AG10803 (cell line): Measurements from ENCODE around the gene TSPAN2.

Experiments used
- DNase-seq: peaks from one replicate; pipeline ENCODE4 v3.0.0; 2010; ENCODE audit warnings: low read depth
- H3K4me3 ChIP-seq: 2 replicates; pipeline ENCODE4 v1.5.1; 2011; ENCODE audit warnings: mild to moderate bottlenecking, low read length, control low read depth
- CTCF ChIP-seq: conservative IDR thresholded peaks from 2 replicates; pipeline ENCODE4 v1.5.1; 2011; ENCODE audit warnings: mild to moderate bottlenecking, low read length, control low read depth, inconsistent platforms

Gene TSPAN2

GRCh38 chr1:115105831-115106230 lies 16.5 kb upstream of the TSPAN2 start:
- no peak for DNase-seq
- no peak for TF ChIP-seq CTCF
- no peak overlapping the region for H3K4me3 ChIP-seq

GRCh38 chr1:115099693-115100050 lies 10.4 kb upstream of the TSPAN2 start:
- peak; percentile 52 for DNase-seq
- no peak for TF ChIP-seq CTCF
- H3K4me3 ChIP-seq = no peak overlapping the region

GRCh38 chr1:115098979-115099692 lies 9.8 kb upstream of the TSPAN2 start:
- peak; percentile 69 for DNase-seq
- TF ChIP-seq CTCF = no peak
- no peak overlapping the region for H3K4me3 ChIP-seq

GRCh38 chr1:115092175-115092574 lies 2.9 kb upstream of the TSPAN2 start:
- DNase-seq = no peak

GRCh38 chr1:115091572-115091971 lies 2.3 kb upstream of the TSPAN2 start:
- no peak for TF ChIP-seq CTCF
- DNase-seq = no peak

More at GRCh38 chr1:115092175-115092574, 2.9 kb upstream of the TSPAN2 start:
- H3K4me3 ChIP-seq = no peak overlapping the region
- TF ChIP-seq CTCF = no peak

GRCh38 chr1:115090956-115091355 lies 1.7 kb upstream of the TSPAN2 start:
- TF ChIP-seq CTCF = no peak
- no peak for DNase-seq
- H3K4me3 ChIP-seq = no peak overlapping the region

More at GRCh38 chr1:115091572-115091971, 2.3 kb upstream of the TSPAN2 start:
- H3K4me3 ChIP-seq = no peak overlapping the region

GRCh38 chr1:115090540-115090939 lies 1.2 kb upstream of the TSPAN2 start:
- TF ChIP-seq CTCF = no peak
- H3K4me3 ChIP-seq = no peak overlapping the region
- no peak for DNase-seq
